ENCODE results near the gene TMEM106A.
"Not testable (repeated sequence)": the region's sequence is repeated elsewhere in the genome, so short reads cannot be mapped to it uniquely, and the experiment has no call there.

Gene TMEM106A

GRCh38 chr17:43240596-43241352, 29.1 kb downstream of the TMEM106A start:
- not testable (repeated sequence) for H3K9ac ChIP-seq (ENCODE audit: low read length); H3K36me3 ChIP-seq (ENCODE audit: control insufficient read depth, insufficient read depth, low read length); H3K27me3 ChIP-seq (ENCODE audit: control insufficient read depth, insufficient read depth, low read length); H3K9me3 ChIP-seq (ENCODE audit: control insufficient read depth, low read length); H3K4me1 ChIP-seq (ENCODE audit: control insufficient read depth, insufficient read depth, low read length); H3K4me3 ChIP-seq (ENCODE audit: low read length)

- not testable (repeated sequence) for H3K9ac ChIP-seq (ENCODE audit: low read length); H3K27me3 ChIP-seq (ENCODE audit: control insufficient read depth, insufficient read depth, low read length); H3K36me3 ChIP-seq (ENCODE audit: control insufficient read depth, insufficient read depth, low read length); H3K4me1 ChIP-seq (ENCODE audit: control insufficient read depth, insufficient read depth, low read length); H3K4me3 ChIP-seq (ENCODE audit: low read length); H3K9me3 ChIP-seq (ENCODE audit: control insufficient read depth, low read length)
Measured at GRCh38 chr17:43246456-43246855, 34.8 kb downstream of the TMEM106A start.

All from mucosa of stomach (tissue), 1 donor.